Suprapubic skin (tissue), 4 donors: ENCODE results near the gene CAMK2A.

Experiments used
- EP300 ChIP-seq: sonication (generic); formaldehyde crosslinking; IDR thresholded peaks from one replicate; pipeline ENCODE4 v1.6.1; 2017; ENCODE audit warnings: antibody characterized with exemption
- POLR2A ChIP-seq, 2 donors: fragments of 450-650 bp; IDR thresholded peaks; one replicate each; pipeline ENCODE4 v1.6.1; 2017; ENCODE audit warnings: antibody characterized with exemption in 2 of 2, mild to moderate bottlenecking in 2 of 2, moderate library complexity in 2 of 2
- POLR2AphosphoS5 ChIP-seq, 3 donors: sonication (generic); formaldehyde crosslinking; IDR thresholded peaks; one replicate each; pipeline ENCODE4 v1.6.1; 2017; ENCODE audit warnings: antibody characterized with exemption in 3 of 3
- TF ChIP-seq, protein P1 (sequence below), 2 donors: fragments of 200-600 bp in 1 of 2; fragments of 450-650 bp in 1 of 2; sonication (generic) in 1 of 2; IDR thresholded peaks; one replicate each; pipeline ENCODE4 v1.5.1; 2016 to 2019; ENCODE audit warnings: antibody characterized with exemption in 2 of 2, mild to moderate bottlenecking in 1 of 2, moderate library complexity in 1 of 2

DNA sequence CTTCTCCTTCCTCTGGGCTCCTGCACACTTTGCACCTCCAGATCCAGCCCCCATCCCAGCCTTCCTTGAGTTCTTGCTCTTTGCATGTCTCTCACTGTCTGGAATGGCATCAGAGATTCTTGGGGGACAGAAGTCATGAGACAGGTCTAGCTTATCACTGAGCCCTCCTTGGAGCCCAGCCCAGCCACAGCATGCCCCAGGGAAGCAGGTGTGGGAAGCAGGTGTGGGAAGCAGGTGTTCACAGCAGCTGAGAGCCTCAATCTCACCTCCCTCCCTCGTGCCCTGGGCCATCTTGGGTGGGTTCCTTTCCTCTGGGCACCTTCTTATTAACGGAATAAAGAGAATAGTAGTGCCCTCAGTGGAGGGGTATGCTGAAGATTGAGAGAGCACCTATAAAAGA lies 72.5 kb downstream of the CAMK2A start:
- TF ChIP-seq POLR2A (IDR thresholded peaks at IDR 0.05): no peak
- TF ChIP-seq, protein P1, sequence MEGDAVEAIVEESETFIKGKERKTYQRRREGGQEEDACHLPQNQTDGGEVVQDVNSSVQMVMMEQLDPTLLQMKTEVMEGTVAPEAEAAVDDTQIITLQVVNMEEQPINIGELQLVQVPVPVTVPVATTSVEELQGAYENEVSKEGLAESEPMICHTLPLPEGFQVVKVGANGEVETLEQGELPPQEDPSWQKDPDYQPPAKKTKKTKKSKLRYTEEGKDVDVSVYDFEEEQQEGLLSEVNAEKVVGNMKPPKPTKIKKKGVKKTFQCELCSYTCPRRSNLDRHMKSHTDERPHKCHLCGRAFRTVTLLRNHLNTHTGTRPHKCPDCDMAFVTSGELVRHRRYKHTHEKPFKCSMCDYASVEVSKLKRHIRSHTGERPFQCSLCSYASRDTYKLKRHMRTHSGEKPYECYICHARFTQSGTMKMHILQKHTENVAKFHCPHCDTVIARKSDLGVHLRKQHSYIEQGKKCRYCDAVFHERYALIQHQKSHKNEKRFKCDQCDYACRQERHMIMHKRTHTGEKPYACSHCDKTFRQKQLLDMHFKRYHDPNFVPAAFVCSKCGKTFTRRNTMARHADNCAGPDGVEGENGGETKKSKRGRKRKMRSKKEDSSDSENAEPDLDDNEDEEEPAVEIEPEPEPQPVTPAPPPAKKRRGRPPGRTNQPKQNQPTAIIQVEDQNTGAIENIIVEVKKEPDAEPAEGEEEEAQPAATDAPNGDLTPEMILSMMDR (IDR thresholded peaks at IDR 0.05): no peak
- TF ChIP-seq POLR2AphosphoS5 (IDR thresholded peaks at IDR 0.05): no peak
- no peak for TF ChIP-seq EP300
